ENCODE results near the gene DPP10.

DNA sequence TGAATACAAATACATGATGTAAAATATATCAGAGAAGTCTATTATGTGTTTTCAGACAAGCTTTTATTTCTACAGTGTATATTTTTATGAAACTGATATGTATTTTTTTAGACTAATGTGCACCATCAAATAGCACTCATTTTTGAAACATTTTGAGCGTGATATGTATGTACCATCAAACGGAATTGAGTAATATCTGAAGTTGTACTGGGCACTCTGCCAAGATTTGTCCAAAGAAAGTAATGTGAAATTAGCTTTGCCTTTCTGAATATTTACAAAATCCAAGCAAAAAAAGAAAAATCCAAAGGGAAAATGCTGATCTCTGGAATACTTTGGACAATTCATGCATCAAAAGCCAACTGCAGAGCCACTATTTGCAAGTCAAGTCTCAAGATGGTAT is 972.0 kb downstream of the DPP10 start:
- TF ChIP-seq, protein P1, sequence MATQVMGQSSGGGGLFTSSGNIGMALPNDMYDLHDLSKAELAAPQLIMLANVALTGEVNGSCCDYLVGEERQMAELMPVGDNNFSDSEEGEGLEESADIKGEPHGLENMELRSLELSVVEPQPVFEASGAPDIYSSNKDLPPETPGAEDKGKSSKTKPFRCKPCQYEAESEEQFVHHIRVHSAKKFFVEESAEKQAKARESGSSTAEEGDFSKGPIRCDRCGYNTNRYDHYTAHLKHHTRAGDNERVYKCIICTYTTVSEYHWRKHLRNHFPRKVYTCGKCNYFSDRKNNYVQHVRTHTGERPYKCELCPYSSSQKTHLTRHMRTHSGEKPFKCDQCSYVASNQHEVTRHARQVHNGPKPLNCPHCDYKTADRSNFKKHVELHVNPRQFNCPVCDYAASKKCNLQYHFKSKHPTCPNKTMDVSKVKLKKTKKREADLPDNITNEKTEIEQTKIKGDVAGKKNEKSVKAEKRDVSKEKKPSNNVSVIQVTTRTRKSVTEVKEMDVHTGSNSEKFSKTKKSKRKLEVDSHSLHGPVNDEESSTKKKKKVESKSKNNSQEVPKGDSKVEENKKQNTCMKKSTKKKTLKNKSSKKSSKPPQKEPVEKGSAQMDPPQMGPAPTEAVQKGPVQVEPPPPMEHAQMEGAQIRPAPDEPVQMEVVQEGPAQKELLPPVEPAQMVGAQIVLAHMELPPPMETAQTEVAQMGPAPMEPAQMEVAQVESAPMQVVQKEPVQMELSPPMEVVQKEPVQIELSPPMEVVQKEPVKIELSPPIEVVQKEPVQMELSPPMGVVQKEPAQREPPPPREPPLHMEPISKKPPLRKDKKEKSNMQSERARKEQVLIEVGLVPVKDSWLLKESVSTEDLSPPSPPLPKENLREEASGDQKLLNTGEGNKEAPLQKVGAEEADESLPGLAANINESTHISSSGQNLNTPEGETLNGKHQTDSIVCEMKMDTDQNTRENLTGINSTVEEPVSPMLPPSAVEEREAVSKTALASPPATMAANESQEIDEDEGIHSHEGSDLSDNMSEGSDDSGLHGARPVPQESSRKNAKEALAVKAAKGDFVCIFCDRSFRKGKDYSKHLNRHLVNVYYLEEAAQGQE (IDR thresholded peaks at IDR 0.05; ENCODE audit: insufficient read depth in 1 of 2, low read depth in 2 of 2, low read length in 1 of 2), result no peak
- TF ChIP-seq, protein P2, sequence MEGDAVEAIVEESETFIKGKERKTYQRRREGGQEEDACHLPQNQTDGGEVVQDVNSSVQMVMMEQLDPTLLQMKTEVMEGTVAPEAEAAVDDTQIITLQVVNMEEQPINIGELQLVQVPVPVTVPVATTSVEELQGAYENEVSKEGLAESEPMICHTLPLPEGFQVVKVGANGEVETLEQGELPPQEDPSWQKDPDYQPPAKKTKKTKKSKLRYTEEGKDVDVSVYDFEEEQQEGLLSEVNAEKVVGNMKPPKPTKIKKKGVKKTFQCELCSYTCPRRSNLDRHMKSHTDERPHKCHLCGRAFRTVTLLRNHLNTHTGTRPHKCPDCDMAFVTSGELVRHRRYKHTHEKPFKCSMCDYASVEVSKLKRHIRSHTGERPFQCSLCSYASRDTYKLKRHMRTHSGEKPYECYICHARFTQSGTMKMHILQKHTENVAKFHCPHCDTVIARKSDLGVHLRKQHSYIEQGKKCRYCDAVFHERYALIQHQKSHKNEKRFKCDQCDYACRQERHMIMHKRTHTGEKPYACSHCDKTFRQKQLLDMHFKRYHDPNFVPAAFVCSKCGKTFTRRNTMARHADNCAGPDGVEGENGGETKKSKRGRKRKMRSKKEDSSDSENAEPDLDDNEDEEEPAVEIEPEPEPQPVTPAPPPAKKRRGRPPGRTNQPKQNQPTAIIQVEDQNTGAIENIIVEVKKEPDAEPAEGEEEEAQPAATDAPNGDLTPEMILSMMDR (IDR thresholded peaks at IDR 0.05), result no peak
- TF ChIP-seq SIN3A (IDR thresholded peaks at IDR 0.05; ENCODE audit: borderline replicate concordance, insufficient read depth, low read depth, low read length), result no peak
